Lower leg skin (tissue), 4 donors: Measurements from ENCODE around the gene MVB12B. TPM values are rescaled to one million over a fixed set of nuclear protein-coding genes. Genes with fewer than 3 reads are reported as not detected.

ENCODE experiments used
- DNase-seq, 2 donors: peaks; one replicate each; pipeline ENCODE4 v3.0.0-alpha.2; 2019; ENCODE audit warnings: low spot score in 2 of 2
- H3K4me3 ChIP-seq: fragments of 200-600 bp; sonication (generic); 2 replicates; pipeline ENCODE4 v1.5.1; 2017; ENCODE audit warnings: mild to moderate bottlenecking, low read depth; ENCODE audit not compliant: poor library complexity, severe bottlenecking
- CTCF ChIP-seq, 3 donors: fragments of 450-650 bp; IDR thresholded peaks; one replicate each; pipeline ENCODE4 v1.5.1; 2016; ENCODE audit warnings: antibody characterized with exemption in 3 of 3, mild to moderate bottlenecking in 3 of 3, moderate library complexity in 2 of 3
- POLR2A ChIP-seq, 2 donors: fragments of 450-650 bp; IDR thresholded peaks; one replicate each; pipeline ENCODE4 v1.6.1; 2016 to 2017; ENCODE audit warnings: antibody characterized with exemption in 2 of 2, mild to moderate bottlenecking in 1 of 2, moderate library complexity in 1 of 2
- WGBS, 2 donors: methylation state at CpG; one replicate each; pipeline ENCODE4 v1.1.5; 2018; 5-methylcytosine and 5-hydroxymethylcytosine counted together
- intact Hi-C: fragments of 100-400 bp; cut with DNase I; formaldehyde crosslinking; loops from one replicate; pipeline ENCODE4 v1.15.0; 2023; ENCODE audit warnings: low total_unique reads
- total RNA-seq, 4 donors: library from RNA; depleted of rRNA; stranded (reverse); fragments of >200 nt; gene quantifications; one replicate each; pipeline ENCODE4 v1.1.0, GENCODE V29; 2016

Gene MVB12B
- total RNA-seq, 4 donors from 2014 or later, result 8.6 to 12.5 (median 10.9) TPM

DNA sequence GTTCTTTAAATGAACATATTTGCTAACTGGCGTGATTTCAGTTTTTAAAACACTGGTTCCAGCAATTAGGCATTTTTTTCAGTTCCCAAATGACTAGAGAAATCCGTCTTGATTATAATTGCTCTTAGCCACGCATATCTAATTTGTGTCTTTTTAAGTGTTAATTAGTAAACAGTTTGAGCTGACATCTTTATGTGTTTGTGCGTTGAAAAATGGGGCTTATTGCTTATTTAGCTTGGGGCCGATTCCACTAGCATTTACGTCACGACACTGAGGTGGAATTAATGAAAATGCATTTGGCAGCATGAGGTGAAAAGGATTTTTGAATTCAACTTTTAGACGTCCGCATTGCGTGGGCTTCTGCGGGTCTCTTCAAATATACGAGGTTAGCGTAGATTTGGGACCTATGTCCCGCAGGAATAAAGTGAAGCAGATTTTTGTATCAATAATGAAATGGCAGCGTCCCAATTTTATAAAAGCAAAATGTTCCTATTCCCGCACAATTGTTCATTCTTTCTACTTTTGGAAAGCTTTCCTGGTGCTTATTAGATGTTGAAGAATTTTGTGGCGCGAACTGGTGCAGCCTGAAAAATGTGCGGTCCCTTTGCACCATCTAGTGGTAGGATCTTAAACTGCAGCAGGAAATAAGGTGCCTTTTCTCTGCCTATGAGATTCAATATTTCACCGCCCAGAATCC is 164.4 kb downstream of the MVB12B start:
- 43 to 51% methylated on average over 20 of the region's 20 CpGs for WGBS, 2 donors
- intact Hi-C loops, result loop anchor here (10.0 kb wide), 1 partner anchor 96 kb away; no protein-coding TSS in a partner anchor
- H3K4me3 ChIP-seq, result no peak overlapping the region
- TF ChIP-seq POLR2A (IDR thresholded peaks at IDR 0.05), result no peak
- peak in 1 of 3 donors; percentile 94 for TF ChIP-seq CTCF (IDR thresholded peaks at IDR 0.05)
- peak in 1 of 2 donors; percentile 53 for DNase-seq

GRCh38 chr9:126491568-126491879 is 164.9 kb downstream of the MVB12B start:
- no peak overlapping the region for H3K4me3 ChIP-seq
- no peak for TF ChIP-seq POLR2A (IDR thresholded peaks at IDR 0.05)
- TF ChIP-seq CTCF (IDR thresholded peaks at IDR 0.05), result no peak
- DNase-seq, result no peak
- 67 to 74% methylated on average over 3 of the region's 3 CpGs for WGBS, 2 donors
- intact Hi-C loops, result loop anchor here (10.0 kb wide), 1 partner anchor 97 kb away; no protein-coding TSS in a partner anchor

- 63 to 81% methylated on average over 10 of the region's 10 CpGs for WGBS, 2 donors
- intact Hi-C loops, result loop anchor here (10.0 kb wide), 1 partner anchor 97 kb away; no protein-coding TSS in a partner anchor
Measured at GRCh38 chr9:126491949-126492348, 165.3 kb downstream of the MVB12B start.

GRCh38 chr9:126494264-126494663 is 167.6 kb downstream of the MVB12B start:
- TF ChIP-seq CTCF (IDR thresholded peaks at IDR 0.05), result no peak
- no peak for TF ChIP-seq POLR2A (IDR thresholded peaks at IDR 0.05)
- no peak overlapping the region for H3K4me3 ChIP-seq
- intact Hi-C loops, result loop anchor here (10.0 kb wide), 1 partner anchor 99 kb away; no protein-coding TSS in a partner anchor
- no peak for DNase-seq
- WGBS, 2 donors, result 78 to 89% methylated on average over 6 of the region's 6 CpGs

More at GRCh38 chr9:126491949-126492348, 165.3 kb downstream of the MVB12B start:
- no peak overlapping the region for H3K4me3 ChIP-seq
- TF ChIP-seq CTCF (IDR thresholded peaks at IDR 0.05) (no peak), POLR2A (IDR thresholded peaks at IDR 0.05) (no peak)
- no peak for DNase-seq

DNA sequence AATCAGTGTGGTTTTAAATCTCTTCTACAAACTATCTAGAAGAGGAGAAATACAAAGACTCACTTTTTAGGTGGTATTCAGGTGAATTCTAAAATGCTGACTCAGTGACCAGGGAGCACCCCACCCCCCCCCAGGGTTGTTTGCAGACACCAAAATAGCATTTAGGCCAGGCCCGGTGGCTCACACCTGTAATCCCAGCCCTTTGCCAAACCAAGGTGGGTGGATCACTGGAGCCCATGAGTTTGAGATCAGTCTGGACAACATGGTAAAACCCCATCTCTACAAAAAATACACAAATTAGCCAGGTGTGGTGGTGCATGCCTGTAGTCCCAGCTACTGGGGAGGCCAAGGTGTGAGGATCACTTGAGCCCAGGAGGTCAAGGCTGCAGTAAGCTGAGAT is 168.1 kb downstream of the MVB12B start:
- H3K4me3 ChIP-seq, result no peak overlapping the region
- DNase-seq, result no peak
- intact Hi-C loops, result loop anchor here (10.0 kb wide), 1 partner anchor 100 kb away; no protein-coding TSS in a partner anchor
- TF ChIP-seq CTCF (IDR thresholded peaks at IDR 0.05) (no peak), POLR2A (IDR thresholded peaks at IDR 0.05) (no peak)
- WGBS, 2 donors, result 63% methylated on average over 1 of the region's 1 CpG
